ENCODE data around the gene BTN1A1.
"Not testable (repeated sequence)": the region's sequence is repeated elsewhere in the genome, so short reads cannot be mapped to it uniquely, and the experiment has no call there.

BTN1A1 gene

GRCh38 chr6:26545627-26546026 is 45.5 kb downstream of the BTN1A1 start:
- no peaks in the 10 kb centered on the region for H3K27me3 Mint-ChIP-seq (ENCODE audit: low read depth)
- no peaks in the 10 kb centered on the region for H3K9me3 Mint-ChIP-seq
- H3K36me3 Mint-ChIP-seq (ENCODE audit: low read depth): peaks cover 44% of the 10 kb centered on the region
- no peak overlapping the region for H3K27ac Mint-ChIP-seq
- no peak for DNase-seq (ENCODE audit: low spot score)
- H3K4me3 Mint-ChIP-seq: no peak overlapping the region
- H3K4me1 Mint-ChIP-seq (ENCODE audit: low read depth): peaks cover 29% of the 10 kb centered on the region

- not testable (repeated sequence) for H3K27ac Mint-ChIP-seq; H3K9me3 Mint-ChIP-seq; DNase-seq (ENCODE audit: low spot score); H3K4me3 Mint-ChIP-seq; H3K27me3 Mint-ChIP-seq (ENCODE audit: low read depth)
- Mint-ChIP-seq H3K36me3 (ENCODE audit: low read depth) (peaks cover 34% of the 10 kb centered on the region), H3K4me1 (ENCODE audit: low read depth) (peaks cover 27% of the 10 kb centered on the region)
These were observed 47.3 kb downstream of the BTN1A1 start for GRCh38 chr6:26547363-26547762.

DNA sequence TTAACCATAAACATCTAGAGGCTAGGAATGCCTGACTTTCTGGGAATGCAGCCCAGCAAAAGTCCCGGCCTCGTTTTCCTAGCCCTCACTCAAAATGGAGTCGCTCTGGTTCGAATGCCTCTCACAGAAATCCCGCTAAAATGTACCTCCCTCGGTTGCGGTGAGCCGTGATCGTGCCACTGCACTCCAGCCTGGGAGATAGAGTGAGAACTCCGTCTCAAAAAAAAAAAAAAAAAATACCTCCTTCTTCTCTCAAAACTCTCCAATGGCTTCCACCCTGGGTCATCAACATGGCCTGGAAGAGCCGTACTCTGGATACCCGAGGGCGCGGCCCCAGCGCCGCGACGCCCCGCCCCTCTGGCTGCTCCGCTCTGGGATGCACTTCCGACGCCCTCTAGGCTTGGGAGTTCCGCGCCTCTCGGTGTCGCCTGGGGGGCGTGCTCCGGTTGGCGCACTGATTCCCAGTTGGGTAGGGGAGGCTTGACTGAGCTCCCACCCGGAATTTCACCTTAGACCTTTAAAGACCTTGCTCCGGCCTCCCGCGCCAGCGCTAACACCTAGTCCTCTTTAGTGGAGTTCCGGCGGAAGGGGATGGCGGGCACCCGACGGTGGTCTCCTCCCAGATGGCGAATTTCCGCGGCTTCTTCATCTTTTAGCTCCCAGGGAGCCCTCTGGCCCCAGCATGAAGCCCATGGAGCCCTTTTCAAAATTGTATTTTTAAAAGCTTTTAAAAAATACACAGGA is 50.3 kb downstream of the BTN1A1 start:
- Mint-ChIP-seq H3K27me3 (ENCODE audit: low read depth) (no peaks in the 10 kb centered on the region), H3K4me1 (ENCODE audit: low read depth) (peaks cover 26% of the 10 kb centered on the region), H3K9me3 (no peaks in the 10 kb centered on the region), H3K27ac (peak overlapping the region; percentile 70), H3K4me3 (peak overlapping the region; percentile 90), H3K36me3 (ENCODE audit: low read depth) (peaks cover 16% of the 10 kb centered on the region)
- DNase-seq (ENCODE audit: low spot score): no peak

GRCh38 chr6:26552205-26552604 is 52.1 kb downstream of the BTN1A1 start:
- H3K4me1 Mint-ChIP-seq (ENCODE audit: low read depth): peaks cover 27% of the 10 kb centered on the region
- H3K36me3 Mint-ChIP-seq (ENCODE audit: low read depth): no peaks in the 10 kb centered on the region
- DNase-seq (ENCODE audit: low spot score): no peak
- H3K27me3 Mint-ChIP-seq (ENCODE audit: low read depth): peaks cover 2% of the 10 kb centered on the region
- H3K4me3 Mint-ChIP-seq: no peak overlapping the region
- H3K27ac Mint-ChIP-seq: no peak overlapping the region
- H3K9me3 Mint-ChIP-seq: no peaks in the 10 kb centered on the region

DNA sequence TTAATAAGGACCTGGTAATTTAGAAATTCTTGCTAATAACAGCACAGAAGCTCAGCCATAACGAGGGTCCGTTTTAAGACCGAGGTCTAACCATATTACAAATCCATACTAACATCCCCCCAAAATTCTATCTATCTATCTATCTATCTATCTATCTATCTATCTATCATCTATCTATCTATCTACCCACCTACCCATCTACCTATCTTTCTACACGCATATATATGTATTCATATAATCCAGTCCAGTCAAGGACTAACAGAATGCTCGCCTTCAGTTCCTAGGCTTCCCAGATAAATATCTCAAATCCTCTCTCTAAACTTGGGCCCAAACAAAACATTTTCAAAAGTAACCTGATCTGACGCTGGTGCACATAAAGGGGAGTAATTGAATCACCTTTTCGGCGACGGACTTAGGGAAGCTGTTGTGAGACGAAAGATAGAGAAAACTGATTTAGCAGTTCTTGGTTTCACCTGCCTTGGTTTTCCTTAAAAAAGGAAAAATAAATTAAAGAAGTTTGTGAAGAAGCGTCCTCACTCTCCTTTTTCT is 52.6 kb downstream of the BTN1A1 start:
- DNase-seq (ENCODE audit: low spot score): no peak
- peaks cover 29% of the 10 kb centered on the region for H3K4me1 Mint-ChIP-seq (ENCODE audit: low read depth)
- H3K4me3 Mint-ChIP-seq: no peak overlapping the region
- H3K36me3 Mint-ChIP-seq (ENCODE audit: low read depth): no peaks in the 10 kb centered on the region
- H3K27ac Mint-ChIP-seq: no peak overlapping the region
- no peaks in the 10 kb centered on the region for H3K9me3 Mint-ChIP-seq
- H3K27me3 Mint-ChIP-seq (ENCODE audit: low read depth): peaks cover 2% of the 10 kb centered on the region

DNA sequence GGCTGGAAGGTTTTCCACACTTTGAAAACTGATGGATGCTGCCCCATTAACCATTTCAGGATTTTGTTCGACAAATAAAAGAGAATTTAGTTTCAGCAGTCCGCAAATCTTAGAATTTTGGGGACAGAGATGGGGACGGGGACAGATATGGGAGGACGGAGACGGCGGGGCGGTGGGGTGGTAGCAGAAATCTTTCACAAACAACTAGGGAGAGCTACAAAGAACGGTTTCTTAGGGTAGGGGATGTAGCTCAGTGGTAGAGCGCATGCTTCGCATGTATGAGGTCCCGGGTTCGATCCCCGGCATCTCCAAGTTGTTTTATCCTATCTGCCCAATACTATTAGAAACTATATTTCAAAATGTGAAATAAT is 53.1 kb downstream of the BTN1A1 start:
- Mint-ChIP-seq H3K4me1 (ENCODE audit: low read depth) (peaks cover 29% of the 10 kb centered on the region), H3K27ac (no peak overlapping the region), H3K27me3 (ENCODE audit: low read depth) (peaks cover 2% of the 10 kb centered on the region), H3K9me3 (no peaks in the 10 kb centered on the region), H3K36me3 (ENCODE audit: low read depth) (no peaks in the 10 kb centered on the region), H3K4me3 (no peak overlapping the region)
- peak; percentile 76 for DNase-seq (ENCODE audit: low spot score)

DNA sequence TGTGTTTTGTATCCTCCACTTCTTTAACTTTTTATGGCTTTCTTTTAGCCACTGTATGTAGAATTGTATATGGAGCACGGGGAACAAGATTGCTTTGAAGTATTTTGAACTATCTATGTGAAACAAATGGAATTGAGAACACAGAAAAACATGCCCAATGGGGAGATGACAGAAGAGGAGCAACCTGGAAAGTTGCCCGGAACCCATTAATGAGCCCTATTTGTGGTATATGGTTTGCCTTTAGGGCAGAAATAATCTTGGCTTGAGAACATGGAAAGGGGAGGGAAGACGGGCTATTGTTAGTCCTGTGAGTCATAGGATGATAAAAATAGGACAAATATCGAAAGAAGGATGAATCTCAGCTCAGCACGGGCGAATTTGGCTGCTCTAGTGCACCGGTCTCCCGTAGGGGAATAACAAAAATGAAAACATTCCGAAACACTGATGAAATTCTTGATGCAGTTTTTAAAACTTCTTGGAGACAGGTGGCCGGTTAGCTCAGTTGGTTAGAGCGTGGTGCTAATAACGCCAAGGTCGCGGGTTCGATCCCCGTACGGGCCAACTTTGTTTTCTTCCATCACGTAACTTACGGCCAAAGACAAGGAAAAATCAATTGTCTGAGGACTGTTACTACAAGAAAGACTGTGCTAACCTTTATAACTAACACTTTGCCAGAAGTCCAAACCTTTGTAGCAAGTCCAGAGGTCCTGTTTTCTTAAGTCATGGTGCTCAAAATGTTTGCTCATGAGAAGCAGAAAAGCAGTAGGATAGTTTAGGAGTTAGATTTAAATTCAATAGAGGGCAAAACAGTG is 53.7 kb downstream of the BTN1A1 start:
- peaks cover 28% of the 10 kb centered on the region for H3K4me1 Mint-ChIP-seq (ENCODE audit: low read depth)
- DNase-seq (ENCODE audit: low spot score): peak; percentile 82
- no peak overlapping the region for H3K27ac Mint-ChIP-seq
- peaks cover 2% of the 10 kb centered on the region for H3K27me3 Mint-ChIP-seq (ENCODE audit: low read depth)
- H3K36me3 Mint-ChIP-seq (ENCODE audit: low read depth): no peaks in the 10 kb centered on the region
- no peak overlapping the region for H3K4me3 Mint-ChIP-seq
- H3K9me3 Mint-ChIP-seq: no peaks in the 10 kb centered on the region

DNA sequence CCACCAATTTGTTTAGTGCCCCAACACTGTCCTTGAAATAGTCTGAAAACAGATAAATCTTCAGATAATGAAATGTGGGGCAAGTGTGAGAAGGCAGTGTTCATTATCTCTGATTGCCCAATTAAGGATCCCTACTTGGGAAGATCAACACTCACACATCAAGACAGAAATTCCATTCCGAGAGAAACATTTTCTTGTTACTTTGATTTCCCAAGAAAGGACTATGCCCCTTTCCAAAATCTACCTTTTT is 54.3 kb downstream of the BTN1A1 start:
- Mint-ChIP-seq H3K4me3 (no peak overlapping the region), H3K4me1 (ENCODE audit: low read depth) (peaks cover 26% of the 10 kb centered on the region), H3K36me3 (ENCODE audit: low read depth) (no peaks in the 10 kb centered on the region), H3K27ac (no peak overlapping the region), H3K9me3 (no peaks in the 10 kb centered on the region), H3K27me3 (ENCODE audit: low read depth) (peaks cover 2% of the 10 kb centered on the region)
- DNase-seq (ENCODE audit: low spot score): no peak

GRCh38 chr6:26554697-26555504 is 54.8 kb downstream of the BTN1A1 start:
- peaks cover 2% of the 10 kb centered on the region for H3K27me3 Mint-ChIP-seq (ENCODE audit: low read depth)
- peak overlapping the region; percentile 74 for H3K4me3 Mint-ChIP-seq

GRCh38 chr6:26555505-26556262 is 55.6 kb downstream of the BTN1A1 start:
- H3K9me3 Mint-ChIP-seq: no peaks in the 10 kb centered on the region
- peaks cover 2% of the 10 kb centered on the region for H3K27me3 Mint-ChIP-seq (ENCODE audit: low read depth)
- H3K27ac Mint-ChIP-seq: peak overlapping the region; percentile 68
- H3K36me3 Mint-ChIP-seq (ENCODE audit: low read depth): no peaks in the 10 kb centered on the region
- peak overlapping the region; percentile 74 for H3K4me3 Mint-ChIP-seq
- peaks cover 16% of the 10 kb centered on the region for H3K4me1 Mint-ChIP-seq (ENCODE audit: low read depth)
- no peak for DNase-seq (ENCODE audit: low spot score)

More at GRCh38 chr6:26554697-26555504, 54.8 kb downstream of the BTN1A1 start:
- no peaks in the 10 kb centered on the region for H3K36me3 Mint-ChIP-seq (ENCODE audit: low read depth)
- peak overlapping the region; percentile 68 for H3K27ac Mint-ChIP-seq
- DNase-seq (ENCODE audit: low spot score): peak; percentile 53
- H3K9me3 Mint-ChIP-seq: no peaks in the 10 kb centered on the region
- peaks cover 23% of the 10 kb centered on the region for H3K4me1 Mint-ChIP-seq (ENCODE audit: low read depth)

- H3K4me3 Mint-ChIP-seq: peak overlapping the region; percentile 13
- peaks cover 2% of the 10 kb centered on the region for H3K27me3 Mint-ChIP-seq (ENCODE audit: low read depth)
- H3K27ac Mint-ChIP-seq: no peak overlapping the region
- H3K36me3 Mint-ChIP-seq (ENCODE audit: low read depth): no peaks in the 10 kb centered on the region
- H3K9me3 Mint-ChIP-seq: no peaks in the 10 kb centered on the region
- DNase-seq (ENCODE audit: low spot score): no peak
- peaks cover 13% of the 10 kb centered on the region for H3K4me1 Mint-ChIP-seq (ENCODE audit: low read depth)
These were observed 56.4 kb downstream of the BTN1A1 start for GRCh38 chr6:26556263-26557070.
